ENCODE data around the gene ALDH4A1.
"Not testable (repeated sequence)": the region's sequence is repeated elsewhere in the genome, so short reads cannot be mapped to it uniquely, and the experiment has no call there.

Gene ALDH4A1

DNA sequence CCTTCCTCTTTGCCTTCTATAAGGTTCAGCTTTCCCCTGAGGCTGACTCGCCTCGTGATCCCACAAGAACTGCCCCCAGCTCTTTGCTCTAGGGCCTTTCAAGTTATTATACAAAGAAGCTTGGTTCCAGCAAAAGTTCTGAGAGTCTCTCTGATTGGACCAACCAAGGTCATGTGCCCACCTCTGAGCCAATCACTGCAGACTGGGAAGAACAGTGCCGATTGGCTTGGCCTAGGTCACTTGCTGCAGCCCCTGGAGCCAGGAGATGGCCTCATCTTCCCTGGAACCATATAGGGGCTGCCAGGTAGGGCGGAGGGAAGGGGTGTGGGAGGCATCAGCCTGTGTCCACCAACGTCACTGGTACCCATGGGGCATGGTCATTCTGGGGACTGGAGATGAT, 65.7 kb downstream of the ALDH4A1 start:
- no peak for DNase-seq

DNA sequence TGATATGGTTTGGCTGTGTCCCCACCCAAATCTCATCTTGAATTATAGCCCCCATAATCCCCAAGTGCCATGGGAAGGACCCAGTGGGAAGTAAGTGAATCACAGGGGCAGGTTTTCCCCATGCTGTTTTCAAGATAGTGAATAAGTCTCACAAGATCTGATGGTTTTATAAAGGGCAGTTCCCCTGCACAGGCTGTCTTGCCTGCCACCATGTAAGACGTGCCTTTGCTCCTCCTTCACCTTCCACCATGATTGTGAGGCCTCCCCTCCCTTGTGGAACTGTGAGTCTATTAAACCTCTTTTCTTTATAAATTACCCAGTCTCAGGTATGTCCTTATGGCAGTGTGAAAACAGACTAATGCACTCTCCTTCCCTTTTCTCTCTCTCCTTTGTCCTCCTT, 70.0 kb downstream of the ALDH4A1 start:
- not testable (repeated sequence) for DNase-seq

DNA sequence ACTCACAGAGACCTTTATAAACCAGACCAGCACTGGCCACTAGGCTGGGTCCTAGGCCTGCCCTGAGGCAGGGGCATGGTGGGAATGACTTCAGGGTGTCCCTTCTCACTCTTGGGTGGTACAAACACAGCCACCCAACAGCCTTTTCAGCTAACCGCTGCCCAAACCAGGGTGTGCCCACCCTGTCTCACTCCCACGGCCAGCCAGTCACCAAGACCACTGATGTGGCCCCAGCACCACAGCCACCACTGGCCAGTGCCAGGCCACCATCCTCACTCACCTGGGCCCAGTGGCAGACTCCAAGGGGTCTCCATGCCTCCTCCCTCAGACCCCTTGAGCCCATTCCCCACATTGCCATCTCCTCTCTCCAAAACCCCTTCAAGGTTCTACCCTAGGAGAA, 70.7 kb downstream of the ALDH4A1 start:
- no peak for DNase-seq

DNA sequence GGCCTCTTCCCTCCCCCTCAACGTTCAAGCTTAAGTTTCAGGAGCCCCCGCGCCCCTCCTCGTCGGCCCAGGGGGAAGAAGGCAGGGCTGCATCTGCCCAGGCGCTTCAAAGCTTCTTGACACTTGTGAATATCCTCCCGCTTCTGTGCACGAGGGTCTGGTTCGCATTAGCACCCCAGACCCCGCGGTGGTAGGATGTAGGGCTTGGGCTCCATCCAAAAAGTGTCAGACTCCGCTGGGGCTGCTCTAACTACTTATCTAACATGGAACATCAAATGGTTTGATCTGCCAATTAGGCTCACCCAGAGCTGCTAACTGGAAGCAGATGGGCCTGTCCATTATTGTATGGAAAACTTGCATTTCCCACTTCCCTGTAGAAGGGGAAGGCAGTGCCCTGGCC, 71.8 kb downstream of the ALDH4A1 start:
- DNase-seq = no peak

DNA sequence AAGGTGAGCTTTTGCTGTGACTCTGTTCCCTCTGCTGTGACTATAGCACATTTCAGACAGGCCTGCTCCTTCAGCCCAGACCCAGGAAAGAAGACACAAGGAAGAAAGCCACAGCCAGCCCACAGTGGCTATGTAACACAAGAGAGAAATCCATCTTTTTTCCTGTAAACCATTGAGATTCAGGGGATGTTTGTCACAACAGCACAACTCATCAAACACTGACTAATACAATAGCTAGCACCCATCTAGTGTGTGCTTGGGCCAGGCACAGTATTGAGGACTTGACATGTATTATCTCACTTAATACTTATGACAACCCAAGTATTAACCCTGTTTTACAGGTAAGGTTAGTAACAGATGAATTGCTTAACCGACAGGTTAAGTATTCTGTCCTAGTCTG, 72.7 kb downstream of the ALDH4A1 start:
- DNase-seq = no peak

DNA sequence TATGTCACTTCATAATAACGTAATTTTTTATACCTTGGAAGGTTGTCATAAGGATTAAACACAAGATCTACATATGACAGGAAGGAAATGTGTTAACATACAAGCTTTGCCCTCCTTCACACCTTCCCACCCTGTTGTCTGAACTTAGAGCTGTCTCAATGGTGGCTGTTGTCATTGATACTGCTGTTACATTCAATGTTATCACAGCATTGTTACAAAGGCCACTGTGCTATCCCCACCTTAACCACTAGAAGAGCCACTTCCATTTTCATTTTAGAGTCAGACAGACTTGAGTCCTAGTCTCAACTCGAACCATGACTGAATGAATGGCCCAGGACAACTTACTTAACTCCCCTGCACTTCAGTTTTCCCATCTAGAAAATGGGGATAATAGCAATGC, 74.1 kb downstream of the ALDH4A1 start:
- no peak for DNase-seq

DNA sequence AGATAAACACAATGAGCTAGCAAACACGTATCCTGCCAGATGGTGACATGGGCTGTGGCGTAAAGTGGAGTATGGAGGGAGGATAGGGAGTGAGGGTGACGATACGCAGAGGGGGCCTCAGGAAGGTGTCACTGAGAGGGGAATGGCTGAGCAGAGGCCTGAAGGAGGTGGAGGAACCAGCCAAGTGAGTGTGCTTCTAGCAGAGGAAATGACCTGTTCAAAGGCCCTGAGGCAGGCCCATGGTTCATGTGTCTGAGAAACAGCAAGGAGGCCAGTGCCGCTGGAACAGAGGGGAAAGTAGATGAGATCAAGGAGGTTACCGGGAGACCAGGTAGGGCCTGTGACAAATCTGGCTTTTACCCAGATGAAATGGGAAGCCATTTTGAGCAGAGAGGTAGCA, 78.9 kb downstream of the ALDH4A1 start:
- no peak for DNase-seq
